HG03558 (cell line): Measurements from ENCODE around the gene SLC35G6.
"Not testable (repeated sequence)": the region's sequence is repeated elsewhere in the genome, so short reads cannot be mapped to it uniquely, and the experiment has no call there.

Experiments
- ATAC-seq: cut with Tn5 transposase; IDR thresholded peaks from one replicate; pipeline ENCODE4 v1.9.1; 2021; ENCODE audit warnings: moderate number of reproducible peaks; ENCODE audit not compliant: unreplicated experiment; ENCODE audit errors: extremely low read depth

SLC35G6 gene

GRCh38 chr17:7481275-7481674 lies at the start of gene SLC35G6:
Gene SLC35G6 (plus strand): TSS chr17:7481446. CDS start chr17:7481517, 71 bp downstream.
- not testable (repeated sequence) for ATAC-seq

GRCh38 chr17:7432296-7432695 lies 49.0 kb upstream of the SLC35G6 start:
- no peak for ATAC-seq

- no peak for ATAC-seq
Observed at GRCh38 chr17:7435676-7436555, 45.3 kb upstream of the SLC35G6 start.

GRCh38 chr17:7436556-7437368 lies 44.5 kb upstream of the SLC35G6 start:
- no peak for ATAC-seq

- no peak for ATAC-seq
Observed at GRCh38 chr17:7437369-7437863, 43.8 kb upstream of the SLC35G6 start.

GRCh38 chr17:7437950-7438614 lies 43.2 kb upstream of the SLC35G6 start:
- no peak for ATAC-seq

- no peak for ATAC-seq
Observed at GRCh38 chr17:7438656-7439460, 42.4 kb upstream of the SLC35G6 start.

GRCh38 chr17:7439462-7440112 lies 41.7 kb upstream of the SLC35G6 start, which contains the start of gene FGF11:
Gene FGF11 (plus strand): TSS chr17:7439512. CDS start chr17:7439621, 109 bp downstream.
- ATAC-seq: no peak

- ATAC-seq: no peak
Observed at GRCh38 chr17:7440113-7440833, 41.0 kb upstream of the SLC35G6 start.

- ATAC-seq: no peak
Observed at GRCh38 chr17:7440834-7441195, 40.4 kb upstream of the SLC35G6 start.

- ATAC-seq: no peak
Observed at GRCh38 chr17:7441266-7441665, 40.0 kb upstream of the SLC35G6 start.

GRCh38 chr17:7442142-7442541 lies 39.1 kb upstream of the SLC35G6 start:
- no peak for ATAC-seq

GRCh38 chr17:7443499-7444485 lies 37.5 kb upstream of the SLC35G6 start:
- no peak for ATAC-seq

- ATAC-seq: no peak
Observed at GRCh38 chr17:7444682-7445618, 36.3 kb upstream of the SLC35G6 start, which contains the start of gene CHRNB1. Gene CHRNB1 (plus strand): TSS chr17:7445061. CDS start chr17:7445128, 67 bp downstream.

GRCh38 chr17:7445619-7445968 lies 35.7 kb upstream of the SLC35G6 start:
- no peak for ATAC-seq

- ATAC-seq: no peak
Observed at GRCh38 chr17:7448461-7448860, 32.8 kb upstream of the SLC35G6 start.
